Right lobe of liver (tissue), 6 donors: Measurements from ENCODE around the gene LMBR1. TPM values are rescaled to one million over a fixed set of nuclear protein-coding genes. Genes with fewer than 3 reads are reported as not detected.

Experiments
- ATAC-seq, 4 donors: fragments of 200-7000 bp; cut with Tn5 transposase; one replicate each; pipeline ENCODE4 v1.9.1; 2020; ENCODE audit warnings: mild to moderate bottlenecking in 4 of 4, moderate library complexity in 4 of 4
- DNase-seq, 3 donors: peaks; one replicate each; pipeline ENCODE4 v3.0.0-alpha.2; 2020
- H3K27ac ChIP-seq, 3 donors: fragments of 200-600 bp; one replicate each; pipeline ENCODE4 v1.8.0; 2022
- H3K27me3 ChIP-seq, 2 donors: fragments of 200-600 bp; one replicate each; pipeline ENCODE4 v1.8.0; 2022
- H3K36me3 ChIP-seq, 4 donors: fragments of 200-600 bp; sonication (generic) in 1 of 4; one replicate each; pipeline versions ENCODE4 v1.5.1 to v1.8.0; 2017 to 2022; ENCODE audit warnings: control low read depth in 1 of 4
- H3K4me1 ChIP-seq, 4 donors: fragments of 200-600 bp; sonication (generic) in 1 of 4; one replicate each; pipeline versions ENCODE4 v1.5.1 to v1.8.0; 2017 to 2022; ENCODE audit warnings: control low read depth in 1 of 4
- H3K4me3 ChIP-seq, 3 donors: fragments of 200-600 bp; one replicate each; pipeline ENCODE4 v1.8.0; 2022
- H3K9me3 ChIP-seq, 4 donors: fragments of 200-600 bp; sonication (generic) in 1 of 4; one replicate each; pipeline versions ENCODE4 v1.5.1 to v1.8.0; 2017 to 2022; ENCODE audit warnings: control low read depth in 1 of 4
- CTCF ChIP-seq, 4 donors: fragments of 200-600 bp in 3 of 4; fragments of 450-650 bp in 1 of 4; IDR thresholded peaks; one replicate each; pipeline versions ENCODE4 v1.5.1 to v1.8.0; 2016 to 2022; ENCODE audit warnings: antibody characterized with exemption in 4 of 4, mild to moderate bottlenecking in 2 of 4
- POLR2A ChIP-seq: fragments of 450-650 bp; IDR thresholded peaks from one replicate; pipeline ENCODE4 v1.6.1; 2017; ENCODE audit warnings: antibody characterized with exemption, mild to moderate bottlenecking
- WGBS: methylation state at CpG from one replicate; pipeline ENCODE4 v1.1.6; 2018; ENCODE audit warnings: low coverage, low lambda C conversion rate; ENCODE audit not compliant: insufficient coverage; ENCODE audit errors: missing lambda C conversion rate; 5-methylcytosine and 5-hydroxymethylcytosine counted together
- intact Hi-C, 2 donors: fragments of 100-400 bp; cut with DNase I; formaldehyde crosslinking; loops; one replicate each; pipeline versions ENCODE4 v1.11.2 to v1.14.1; 2022
- total RNA-seq, 6 experiments: library from RNA; depleted of rRNA in 2 of 6; stranded (reverse); fragments of >200 nt in 2 of 6; fragmentation: NEBNext Ultra II Directional in 3 of 6; extraction: Animal tissue kit (Norgen Biotek cat#: 25700) in 3 of 6; gene quantifications; one replicate each; pipeline versions ENCODE4 v1.1.0 to v1.2.4, GENCODE V29; 2016 to 2023
- donor health status: DM: no; HTN: yes; CAD: no.
- donor health status: DM: no; HTN: no; CAD: no.
- donor health status: DM: no; HTN: no; CAD: no.
- donor health status: DM: no; HTN: yes; CAD: no.
- donor health status: DM: no; HTN: yes; CAD: no.

The LMBR1 gene
- total RNA-seq, 6 experiments from 2014 or later = 25.1 to 34.5 (median 31.7) TPM

GRCh38 chr7:156793334-156793733 lies 99.6 kb downstream of the LMBR1 start:
- no peaks in the 10 kb centered on the region for H3K27me3 ChIP-seq
- TF ChIP-seq CTCF (IDR thresholded peaks at IDR 0.05) (no peak), POLR2A (no peak)
- no peak overlapping the region for H3K27ac ChIP-seq
- intact Hi-C loops = no loop called here
- DNase-seq = no peak
- H3K36me3 ChIP-seq = no peaks in the 10 kb centered on the region
- no peak for ATAC-seq
- H3K9me3 ChIP-seq = no peaks in the 10 kb centered on the region
- WGBS = 92% methylated on average over 2 of the region's 2 CpGs
- H3K4me1 ChIP-seq = peaks cover 0 to 13% (median 0%) of the 10 kb centered on the region in 4 donors
- no peak overlapping the region for H3K4me3 ChIP-seq

- no peak for DNase-seq
- ATAC-seq = no peak
- WGBS = 94% methylated on average over 5 of the region's 5 CpGs
- TF ChIP-seq CTCF (IDR thresholded peaks at IDR 0.05) = no peak
- no peak for TF ChIP-seq POLR2A
- intact Hi-C loops = no loop called here
- Histone ChIP-seq H3K27me3 (no peaks in the 10 kb centered on the region), H3K4me1 (peaks cover 0 to 13% (median 0%) of the 10 kb centered on the region in 4 donors), H3K4me3 (no peak overlapping the region), H3K9me3 (no peaks in the 10 kb centered on the region), H3K27ac (no peak overlapping the region), H3K36me3 (no peaks in the 10 kb centered on the region)
These were observed 100.4 kb downstream of the LMBR1 start for GRCh38 chr7:156792611-156793010.

GRCh38 chr7:156791241-156791640 lies 101.7 kb downstream of the LMBR1 start:
- DNase-seq (no peak), ATAC-seq (no peak)
- Histone ChIP-seq H3K4me1 (peaks cover 0 to 13% (median 0%) of the 10 kb centered on the region in 4 donors), H3K4me3 (no peak overlapping the region), H3K27me3 (no peaks in the 10 kb centered on the region), H3K9me3 (no peaks in the 10 kb centered on the region), H3K27ac (no peak overlapping the region), H3K36me3 (no peaks in the 10 kb centered on the region)
- intact Hi-C loops = no loop called here
- no peak for TF ChIP-seq CTCF (IDR thresholded peaks at IDR 0.05)
- TF ChIP-seq POLR2A = no peak
- WGBS = 65% methylated on average over 4 of the region's 4 CpGs

- TF ChIP-seq POLR2A (no peak), CTCF (IDR thresholded peaks at IDR 0.05) (no peak)
These were observed 102.7 kb downstream of the LMBR1 start for GRCh38 chr7:156790264-156790663.

GRCh38 chr7:156785998-156786543 lies 106.9 kb downstream of the LMBR1 start:
- H3K27ac ChIP-seq = no peak overlapping the region
- DNase-seq = no peak
- ATAC-seq = no peak
- TF ChIP-seq CTCF (IDR thresholded peaks at IDR 0.05) = no peak
- no peak for TF ChIP-seq POLR2A
- no peaks in the 10 kb centered on the region for H3K9me3 ChIP-seq
- H3K4me1 ChIP-seq = peaks cover 0 to 13% (median 0%) of the 10 kb centered on the region in 4 donors
- H3K36me3 ChIP-seq = peaks cover 0 to 1% (median 0%) of the 10 kb centered on the region in 4 donors
- 98% methylated on average over 4 of the region's 4 CpGs for WGBS
- intact Hi-C loops = no loop called here
- no peaks in the 10 kb centered on the region for H3K27me3 ChIP-seq
- no peak overlapping the region for H3K4me3 ChIP-seq

More at GRCh38 chr7:156790264-156790663, 102.7 kb downstream of the LMBR1 start:
- Histone ChIP-seq H3K27ac (no peak overlapping the region), H3K27me3 (no peaks in the 10 kb centered on the region), H3K4me1 (peaks cover 0 to 13% (median 0%) of the 10 kb centered on the region in 4 donors), H3K9me3 (no peaks in the 10 kb centered on the region), H3K36me3 (no peaks in the 10 kb centered on the region), H3K4me3 (no peak overlapping the region)
- intact Hi-C loops = no loop called here
- DNase-seq (no peak), ATAC-seq (peak; percentile 38 to 57 (median 54))
